Peyer's patch (tissue), 4 donors: Measurements from ENCODE around the gene DNHD1.

Experiments
- CTCF ChIP-seq, 6 experiments: fragments of 450-650 bp in 4 of 6; fragments of 200-600 bp in 2 of 6; sonication (generic) in 1 of 6; IDR thresholded peaks; one replicate each; pipeline ENCODE4 v1.5.1; 2017 to 2019; ENCODE audit warnings: antibody characterized with exemption in 6 of 6, mild to moderate bottlenecking in 3 of 6, moderate library complexity in 1 of 6
- POLR2A ChIP-seq, 2 donors: fragments of 450-650 bp; IDR thresholded peaks; one replicate each; pipeline ENCODE4 v1.5.1; 2017; ENCODE audit warnings: antibody characterized with exemption in 2 of 2, mild to moderate bottlenecking in 2 of 2, moderate library complexity in 2 of 2

- TF ChIP-seq POLR2A (IDR thresholded peaks at IDR 0.05) (no peak), CTCF (IDR thresholded peaks at IDR 0.05) (no peak)
Observed at GRCh38 chr11:6557063-6557462, 60.0 kb downstream of the DNHD1 start.
